NCI-H1092 (cell line): Measurements from ENCODE around the gene EYA3.

ENCODE experiments used
- DNase-seq: peaks from one replicate; lab custom pipeline; 2025; lab: John Stamatoyannopoulos, UW

Gene EYA3

GRCh38 chr1:28112388-28113241 lies 24.2 kb upstream of the EYA3 start:
- DNase-seq: no peak

- DNase-seq: no peak
Measured at GRCh38 chr1:28111157-28111556, 22.7 kb upstream of the EYA3 start.

GRCh38 chr1:28110555-28110954 lies 22.1 kb upstream of the EYA3 start:
- no peak for DNase-seq

- no peak for DNase-seq
Measured at GRCh38 chr1:28109639-28110038, 21.2 kb upstream of the EYA3 start.

GRCh38 chr1:28108001-28108400 lies 19.6 kb upstream of the EYA3 start:
- no peak for DNase-seq

GRCh38 chr1:28104866-28105467 lies 16.6 kb upstream of the EYA3 start:
- no peak for DNase-seq

GRCh38 chr1:28102189-28102588 lies 13.8 kb upstream of the EYA3 start:
- DNase-seq: no peak

- DNase-seq: no peak
Measured at GRCh38 chr1:28099050-28099769, 10.8 kb upstream of the EYA3 start.

GRCh38 chr1:28097100-28097472 lies 8.7 kb upstream of the EYA3 start:
- DNase-seq: no peak

- no peak for DNase-seq
Measured at GRCh38 chr1:28096210-28097099, 8.0 kb upstream of the EYA3 start.

GRCh38 chr1:28091043-28091781 lies 2.8 kb upstream of the EYA3 start:
- DNase-seq: peak; percentile 3

GRCh38 chr1:28087614-28088167 lies 719 bp downstream of the EYA3 start:
- no peak for DNase-seq

- no peak for DNase-seq
Measured at GRCh38 chr1:28086651-28087050, 1.8 kb downstream of the EYA3 start.

- DNase-seq: no peak
Measured at GRCh38 chr1:28085129-28085528, 3.3 kb downstream of the EYA3 start.

- no peak for DNase-seq
Measured at GRCh38 chr1:28083876-28084275, 4.5 kb downstream of the EYA3 start.

- DNase-seq: no peak
Measured at GRCh38 chr1:28078680-28079626, 9.5 kb downstream of the EYA3 start.

- no peak for DNase-seq
Measured at GRCh38 chr1:28078262-28078661, 10.1 kb downstream of the EYA3 start.

- DNase-seq: no peak
Measured at GRCh38 chr1:28074892-28075511, 13.4 kb downstream of the EYA3 start.

- DNase-seq: no peak
Measured at GRCh38 chr1:28073867-28074266, 14.5 kb downstream of the EYA3 start.
